Loucy (cell line): Measurements from ENCODE around the gene GALM.
"Not testable (repeated sequence)": the region's sequence is repeated elsewhere in the genome, so short reads cannot be mapped to it uniquely, and the experiment has no call there.

ENCODE experiments used
- H2AFZ ChIP-seq: fragments of 200-600 bp; sonication (generic); 2 replicates; pipeline ENCODE4 v1.6.0; 2016; ENCODE audit warnings: antibody characterized with exemption, mild to moderate bottlenecking, low read length, moderate library complexity
- H3F3A ChIP-seq: fragments of 200-600 bp; 2 replicates; pipeline ENCODE4 v1.6.0; 2016; ENCODE audit warnings: antibody characterized with exemption, low read depth, mild to moderate bottlenecking
- H3K27me3 ChIP-seq: fragments of 200-600 bp; sonication (generic); 2 replicates; pipeline ENCODE4 v1.6.1; 2014; ENCODE audit warnings: low read length, mild to moderate bottlenecking; ENCODE audit not compliant: insufficient read depth, poor library complexity, severe bottlenecking
- H3K36me3 ChIP-seq: fragments of 200-600 bp; sonication (generic); 2 replicates; pipeline ENCODE4 v1.6.1; 2016; ENCODE audit warnings: low read length; ENCODE audit not compliant: insufficient read depth
- H3K4me1 ChIP-seq: fragments of 200-600 bp; sonication (generic); 2 replicates; pipeline ENCODE4 v1.5.1; 2014; ENCODE audit warnings: low read length, mild to moderate bottlenecking; ENCODE audit not compliant: insufficient read depth, poor library complexity, severe bottlenecking
- H3K4me2 ChIP-seq: fragments of 200-600 bp; sonication (generic); 2 replicates; pipeline ENCODE4 v1.6.0; 2014; ENCODE audit warnings: antibody characterized with exemption, low read length, low read depth, mild to moderate bottlenecking; ENCODE audit not compliant: poor library complexity, severe bottlenecking
- H3K4me3 ChIP-seq: fragments of 200-600 bp; sonication (generic); 2 replicates; pipeline ENCODE4 v1.5.1; 2014; ENCODE audit warnings: low read length, mild to moderate bottlenecking, mixed read lengths; ENCODE audit not compliant: poor library complexity, severe bottlenecking
- H3K79me2 ChIP-seq: fragments of 200-600 bp; sonication (generic); 2 replicates; pipeline ENCODE4 v1.6.1; 2014; ENCODE audit warnings: low read length; ENCODE audit not compliant: insufficient read depth
- H3K9ac ChIP-seq: fragments of 200-600 bp; sonication (generic); 2 replicates; pipeline ENCODE4 v1.6.0; 2014; ENCODE audit warnings: mild to moderate bottlenecking, low read depth, low read length, moderate library complexity; ENCODE audit not compliant: poor library complexity, severe bottlenecking
- H3K9me2 ChIP-seq: fragments of 200-600 bp; sonication (generic); replicated peaks from 2 replicates; pipeline ENCODE4 v1.6.1; 2016; ENCODE audit warnings: low read depth, low read length, mixed read lengths
- H3K9me3 ChIP-seq: fragments of 200-600 bp; sonication (generic); 2 replicates; pipeline ENCODE4 v1.6.1; 2014; ENCODE audit warnings: mild to moderate bottlenecking, antibody characterized with exemption, low read length, low read depth; ENCODE audit not compliant: insufficient read depth
- H4K20me1 ChIP-seq: fragments of 200-600 bp; sonication (generic); 2 replicates; pipeline ENCODE4 v1.6.0; 2014; ENCODE audit warnings: antibody characterized with exemption, low read length, mild to moderate bottlenecking; ENCODE audit not compliant: insufficient read depth, poor library complexity, severe bottlenecking
- CTCF ChIP-seq: fragments of 200-600 bp; sonication (generic); conservative IDR thresholded peaks from 2 replicates; pipeline ENCODE4 v1.5.1; 2014; ENCODE audit warnings: mild to moderate bottlenecking, antibody characterized with exemption, low read length
- EZH2phosphoT487 ChIP-seq: fragments of 200-600 bp; IDR thresholded peaks from 2 replicates; pipeline ENCODE4 v1.6.1; 2018; ENCODE audit warnings: antibody characterized with exemption, mild to moderate bottlenecking, moderate library complexity, borderline replicate concordance

Gene GALM

DNA sequence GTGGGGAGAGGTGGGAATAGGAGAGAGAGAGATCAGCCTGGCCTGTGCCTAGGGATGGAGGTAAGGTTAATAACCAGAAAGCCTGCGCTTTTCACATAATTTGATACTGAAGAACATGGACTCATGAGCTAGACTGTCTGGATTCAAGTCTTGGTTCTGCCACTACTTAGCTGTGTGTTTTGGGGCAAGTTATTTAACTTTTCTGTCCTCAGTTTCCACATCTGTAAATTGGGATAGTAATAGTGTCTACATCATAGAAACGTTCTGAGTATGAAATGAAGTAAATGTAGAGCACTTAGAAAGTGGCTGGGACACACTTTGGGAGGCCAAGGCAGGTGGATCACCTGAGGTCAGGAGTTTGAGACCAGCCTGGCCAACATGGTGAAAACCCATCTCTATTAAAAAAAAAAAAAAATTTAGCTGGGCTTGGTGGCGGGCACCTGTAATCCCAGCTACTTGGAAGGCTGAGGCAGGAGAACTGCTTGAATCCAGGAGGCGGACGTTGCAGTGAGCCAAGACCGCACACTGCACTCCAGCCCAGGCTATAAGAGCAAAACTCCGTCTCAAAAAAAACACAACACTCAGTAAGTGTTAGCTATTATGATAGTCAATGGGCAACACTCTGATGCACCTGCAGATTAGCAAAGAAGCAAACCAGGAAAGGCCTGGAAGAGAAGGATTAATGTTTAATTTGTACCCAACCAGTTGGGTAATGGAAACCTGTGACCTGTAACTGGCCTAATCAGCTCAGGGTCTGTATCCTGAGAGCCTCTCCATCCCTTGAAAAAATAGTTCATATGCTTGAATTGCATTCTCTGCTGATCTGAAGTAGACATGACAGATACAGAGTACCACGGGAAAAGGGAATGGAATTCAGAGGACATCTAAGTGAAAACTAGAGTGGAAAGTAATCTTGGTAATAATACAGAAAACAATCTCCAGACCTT lies 6.8 kb downstream of the GALM start:
- Histone ChIP-seq H3F3A (no peaks in the 10 kb centered on the region), H3K79me2 (0 out of 2 replicates have a peak, but pooled peaks cover 10% of the 10 kb centered on the region), H3K4me2 (no peak overlapping the region), H3K4me1 (peaks cover 12% of the 10 kb centered on the region), H3K36me3 (peaks cover 14% of the 10 kb centered on the region; the same call in 1 of the 2 replicates), H3K9me3 (no peaks in the 10 kb centered on the region), H3K9ac (no peak overlapping the region), H4K20me1 (no peaks in the 10 kb centered on the region), H2AFZ (no peak overlapping the region), H3K27me3 (no peaks in the 10 kb centered on the region), H3K9me2 (no peaks in the 10 kb centered on the region), H3K4me3 (no peak overlapping the region)
- TF ChIP-seq CTCF (no peak), EZH2phosphoT487 (no peak)

- Histone ChIP-seq H3K9ac (no peak overlapping the region), H3F3A (no peaks in the 10 kb centered on the region), H3K9me2 (no peaks in the 10 kb centered on the region)
Observed at GRCh38 chr2:38676681-38677080, 10.8 kb downstream of the GALM start.

DNA sequence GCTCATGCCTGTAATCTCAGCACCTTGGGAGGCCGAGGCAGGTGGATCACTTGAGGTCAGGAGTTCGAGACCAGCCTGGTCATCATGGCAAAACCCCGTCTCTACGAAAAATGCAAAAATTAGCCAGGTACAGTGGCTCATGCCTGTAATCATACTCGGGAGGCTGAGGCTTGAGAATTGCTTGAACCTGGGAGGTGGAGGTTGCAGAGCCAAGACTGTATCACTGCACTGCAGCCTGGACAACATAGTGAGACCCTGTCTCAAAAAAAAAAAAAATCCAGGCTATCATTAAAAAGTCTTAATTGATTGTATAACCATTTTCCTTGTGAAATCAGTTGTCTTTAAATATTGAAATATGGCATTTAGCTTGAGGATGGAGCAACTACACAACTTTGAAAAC lies 15.0 kb downstream of the GALM start:
- H3K9me3 ChIP-seq, H3K79me2 ChIP-seq, H3K9me2 ChIP-seq: not testable (repeated sequence)

More at GRCh38 chr2:38676681-38677080, 10.8 kb downstream of the GALM start:
- H2AFZ ChIP-seq, result no peak overlapping the region
- peaks cover 6% of the 10 kb centered on the region for H3K4me1 ChIP-seq
- no peaks in the 10 kb centered on the region for H3K9me3 ChIP-seq
- TF ChIP-seq EZH2phosphoT487 (no peak), CTCF (no peak)
- H3K4me2 ChIP-seq, result no peak overlapping the region
- 0 out of 2 replicates have a peak, but pooled peaks cover 4% of the 10 kb centered on the region for H3K79me2 ChIP-seq
- no peaks in the 10 kb centered on the region for H4K20me1 ChIP-seq
- no peaks in the 10 kb centered on the region for H3K27me3 ChIP-seq
- no peak overlapping the region for H3K4me3 ChIP-seq
- H3K36me3 ChIP-seq, result peaks cover 23% of the 10 kb centered on the region; the same call in 1 of the 2 replicates

More for the DNA sequence above, 15.0 kb downstream of the GALM start:
- H3K4me1 ChIP-seq, H2AFZ ChIP-seq, H3F3A ChIP-seq, H3K4me3 ChIP-seq, H3K27me3 ChIP-seq, H3K4me2 ChIP-seq, H4K20me1 ChIP-seq, H3K9ac ChIP-seq: not testable (repeated sequence)
- H3K36me3 ChIP-seq, result peaks cover 25% of the 10 kb centered on the region; the same call in 1 of the 2 replicates
